GM12801 (cell line): Measurements from ENCODE around the gene RPL38.

ENCODE experiments used
- TF ChIP-seq, protein P1 (sequence below): IDR thresholded peaks from one replicate; pipeline ENCODE4 v1.5.1; 2011; ENCODE audit warnings: control low read depth; ENCODE audit not compliant: insufficient read length; ENCODE audit errors: extremely low read depth

The RPL38 gene

DNA sequence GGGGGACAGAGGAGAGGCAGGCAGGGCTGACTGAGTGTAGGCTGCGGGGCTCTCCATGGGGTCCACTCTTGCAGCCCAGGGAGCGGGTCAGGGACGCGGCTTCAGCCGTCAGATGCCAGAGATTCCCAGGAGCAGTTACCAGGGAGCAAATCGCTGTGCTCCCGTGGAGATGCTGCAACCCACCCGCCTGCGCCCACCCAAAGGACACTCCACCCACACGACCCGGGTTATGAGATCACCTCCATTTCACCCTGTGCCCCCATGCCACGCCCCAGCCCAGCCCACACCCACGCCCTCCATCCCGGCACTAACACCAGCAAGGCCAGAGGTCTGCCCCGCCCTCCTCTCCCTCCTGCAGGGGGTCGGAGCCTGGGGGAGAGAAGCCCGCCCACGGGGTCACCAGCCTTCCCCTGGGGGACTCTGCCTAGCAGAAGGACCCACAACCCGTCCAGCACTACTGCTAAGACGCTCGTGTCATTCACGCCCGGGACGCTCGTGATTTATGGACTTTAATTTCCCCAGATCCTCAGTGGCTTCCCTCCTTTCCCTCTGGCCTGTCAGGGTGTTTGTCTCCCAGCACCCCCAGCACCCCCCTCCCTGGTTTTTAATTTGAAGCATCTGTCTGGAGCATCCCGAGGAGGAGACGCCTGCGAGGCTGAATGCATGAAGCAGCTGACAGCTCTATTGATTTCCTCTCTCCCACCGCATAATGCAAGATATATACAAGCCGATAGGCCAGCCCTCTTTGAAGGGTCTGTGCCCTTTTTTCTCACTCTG is 6.7 kb upstream of the RPL38 start:
- TF ChIP-seq, protein P1, sequence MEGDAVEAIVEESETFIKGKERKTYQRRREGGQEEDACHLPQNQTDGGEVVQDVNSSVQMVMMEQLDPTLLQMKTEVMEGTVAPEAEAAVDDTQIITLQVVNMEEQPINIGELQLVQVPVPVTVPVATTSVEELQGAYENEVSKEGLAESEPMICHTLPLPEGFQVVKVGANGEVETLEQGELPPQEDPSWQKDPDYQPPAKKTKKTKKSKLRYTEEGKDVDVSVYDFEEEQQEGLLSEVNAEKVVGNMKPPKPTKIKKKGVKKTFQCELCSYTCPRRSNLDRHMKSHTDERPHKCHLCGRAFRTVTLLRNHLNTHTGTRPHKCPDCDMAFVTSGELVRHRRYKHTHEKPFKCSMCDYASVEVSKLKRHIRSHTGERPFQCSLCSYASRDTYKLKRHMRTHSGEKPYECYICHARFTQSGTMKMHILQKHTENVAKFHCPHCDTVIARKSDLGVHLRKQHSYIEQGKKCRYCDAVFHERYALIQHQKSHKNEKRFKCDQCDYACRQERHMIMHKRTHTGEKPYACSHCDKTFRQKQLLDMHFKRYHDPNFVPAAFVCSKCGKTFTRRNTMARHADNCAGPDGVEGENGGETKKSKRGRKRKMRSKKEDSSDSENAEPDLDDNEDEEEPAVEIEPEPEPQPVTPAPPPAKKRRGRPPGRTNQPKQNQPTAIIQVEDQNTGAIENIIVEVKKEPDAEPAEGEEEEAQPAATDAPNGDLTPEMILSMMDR, result no peak

DNA sequence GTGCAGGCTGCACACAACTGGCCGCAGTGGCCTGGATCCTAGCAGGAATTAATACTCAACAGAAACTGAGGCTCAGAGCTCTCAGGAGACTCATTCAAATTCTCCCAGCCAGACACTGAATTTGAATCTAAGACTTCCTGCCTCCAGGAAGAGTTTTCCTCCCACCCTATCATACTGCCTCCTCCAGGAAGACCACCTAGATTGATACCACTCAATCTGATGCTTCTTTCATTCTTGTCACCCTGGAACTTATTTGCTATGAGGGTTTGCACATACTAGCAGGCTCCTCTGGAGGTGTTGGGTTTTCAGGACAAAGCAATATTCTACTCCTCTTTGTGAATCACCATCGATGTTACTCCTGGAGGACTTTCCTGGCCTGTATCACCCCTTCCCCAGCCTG is 5.7 kb upstream of the RPL38 start:
- TF ChIP-seq, protein P1, result no peak

DNA sequence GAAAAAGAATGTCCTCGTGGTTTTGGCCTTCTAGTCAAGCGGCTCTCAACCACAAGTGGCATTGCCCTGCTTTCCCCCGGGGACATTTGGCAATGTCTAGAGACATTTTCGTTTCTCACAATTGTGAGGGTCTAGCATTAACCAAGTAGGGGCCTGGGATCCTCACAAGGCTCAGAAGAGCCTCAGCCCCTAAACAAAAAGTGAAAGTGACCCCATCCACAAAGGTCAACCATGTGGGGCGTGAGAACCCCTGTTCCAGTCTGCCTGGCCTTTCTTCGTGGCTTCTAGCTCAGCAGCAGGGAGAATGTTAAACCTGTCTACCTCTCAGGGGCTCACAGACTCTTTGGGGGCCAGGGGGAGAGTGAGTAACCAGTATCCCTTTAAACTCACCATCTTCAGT is 4.8 kb upstream of the RPL38 start:
- TF ChIP-seq, protein P1, result no peak

DNA sequence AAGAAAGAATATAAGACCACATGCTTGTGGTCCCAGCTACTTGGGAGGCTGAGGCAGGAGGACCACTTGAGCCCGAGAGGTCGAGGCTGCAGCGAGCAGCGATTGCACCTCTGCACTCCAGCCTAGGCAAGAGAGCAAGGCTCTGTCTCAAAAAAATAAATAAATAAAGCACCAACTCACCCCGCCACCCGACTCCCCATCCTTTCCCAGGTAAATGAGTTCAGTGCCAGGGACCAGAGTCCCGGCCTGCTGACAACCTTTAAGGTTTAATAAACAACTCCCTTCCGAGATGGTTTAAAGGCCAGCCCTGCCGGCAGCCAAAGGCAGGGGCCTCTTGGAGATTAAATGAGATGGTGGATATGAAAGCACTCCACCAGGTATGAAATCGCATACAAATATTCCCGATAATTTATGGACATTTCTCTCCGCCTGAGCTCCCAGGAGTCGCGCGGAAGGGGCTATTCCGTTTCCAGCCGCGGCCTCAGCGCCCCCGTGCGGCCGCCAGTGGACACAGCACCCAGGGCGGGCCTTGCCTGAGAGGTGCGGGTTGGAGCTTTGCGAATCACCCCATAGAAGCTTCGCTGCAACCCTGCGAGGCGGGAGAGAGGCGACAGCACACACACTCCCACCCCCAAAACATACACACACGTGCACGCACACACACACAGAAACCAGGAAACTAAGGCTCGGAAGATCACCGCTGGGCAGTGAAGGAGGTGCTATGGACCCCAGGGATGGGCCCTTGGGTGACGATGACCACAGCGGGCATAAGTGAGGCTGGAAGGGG is 4.0 kb upstream of the RPL38 start:
- TF ChIP-seq, protein P1, result no peak

DNA sequence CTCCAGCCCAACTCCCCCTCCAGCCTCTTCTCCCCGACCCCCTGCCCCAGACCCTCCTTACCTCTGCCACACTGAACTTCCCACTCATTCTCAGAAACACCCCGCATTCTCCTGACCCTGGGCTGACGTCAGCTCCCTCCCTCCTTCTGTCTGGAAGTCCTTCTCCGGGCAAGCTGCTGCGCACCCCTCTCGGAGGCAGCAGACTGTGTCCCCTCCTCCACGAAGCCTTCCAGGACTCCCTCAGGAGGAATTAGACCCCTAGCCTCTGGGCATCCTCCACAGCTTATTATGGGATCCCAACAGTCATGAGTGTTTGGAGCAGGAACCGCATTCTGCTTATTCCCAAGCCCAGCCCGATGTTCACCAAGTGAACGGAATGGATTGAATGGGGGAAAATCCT is 3.4 kb upstream of the RPL38 start:
- TF ChIP-seq, protein P1, result no peak

DNA sequence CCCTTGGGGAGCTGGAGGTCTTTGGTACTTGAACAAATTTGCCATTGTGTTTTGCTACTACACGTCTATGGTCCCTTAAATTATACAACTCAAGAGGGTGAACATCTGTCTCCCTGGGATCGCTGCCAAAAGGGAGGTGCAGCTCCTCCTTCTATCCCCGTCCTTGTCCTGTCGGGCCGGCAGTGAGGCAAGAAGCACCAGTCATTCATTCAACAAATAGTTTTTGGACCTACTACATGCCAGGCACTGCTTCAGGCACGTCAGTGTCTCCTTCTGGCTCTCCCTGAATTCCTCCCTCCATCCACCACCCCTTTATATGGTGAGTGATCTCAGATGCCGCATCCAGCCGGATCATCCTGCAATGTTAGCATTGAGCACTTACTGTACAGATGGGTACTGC is 2.2 kb upstream of the RPL38 start:
- TF ChIP-seq, protein P1, result no peak

DNA sequence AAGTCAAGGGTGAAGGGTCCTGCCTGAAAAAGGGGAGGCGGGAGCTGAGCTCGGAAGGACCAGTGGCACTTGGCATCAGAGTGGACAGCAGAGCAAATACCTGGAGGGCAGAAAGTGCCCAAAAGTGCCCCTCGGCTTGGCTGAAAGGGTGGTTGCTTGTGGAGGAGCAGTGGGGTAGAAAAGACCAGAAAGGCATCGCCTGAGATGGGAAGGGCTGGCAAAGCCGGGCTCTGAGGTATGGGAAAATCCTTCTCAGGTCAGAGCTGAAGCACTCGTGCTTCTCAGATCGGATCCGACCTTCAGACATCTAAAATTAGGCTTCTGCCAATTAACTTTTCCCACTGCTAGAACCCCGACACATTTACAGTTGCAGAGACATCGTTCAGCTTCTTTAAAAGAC is 1.5 kb upstream of the RPL38 start:
- TF ChIP-seq, protein P1, result no peak
